BLaER1 (cell line): ENCODE data around the gene URB2.
"Not testable (repeated sequence)": the region's sequence is repeated elsewhere in the genome, so short reads cannot be mapped to it uniquely, and the experiment has no call there.

Source experiments
- H3K27ac ChIP-seq: shearing (Covaris generic); formaldehyde crosslinking; 2 replicates; pipeline ENCODE4 v1.8.1; 2022
- H3K27me3 ChIP-seq: shearing (Covaris generic); formaldehyde crosslinking; 2 replicates; pipeline ENCODE4 v1.8.1; 2022
- H3K36me3 ChIP-seq: shearing (Covaris generic); formaldehyde crosslinking; 2 replicates; pipeline ENCODE4 v1.8.1; 2022
- H3K4me1 ChIP-seq: shearing (Covaris generic); formaldehyde crosslinking; 2 replicates; pipeline ENCODE4 v1.8.1; 2022
- H3K4me2 ChIP-seq: shearing (Covaris generic); formaldehyde crosslinking; 2 replicates; pipeline ENCODE4 v1.8.1; 2022
- H3K4me3 ChIP-seq: shearing (Covaris generic); formaldehyde crosslinking; 2 replicates; pipeline ENCODE4 v1.8.1; 2022
- H3K9ac ChIP-seq: shearing (Covaris generic); formaldehyde crosslinking; 2 replicates; pipeline ENCODE4 v1.8.1; 2022
- H3K9me3 ChIP-seq: shearing (Covaris generic); formaldehyde crosslinking; 2 replicates; pipeline ENCODE4 v1.8.1; 2022
- H4K20me1 ChIP-seq: shearing (Covaris generic); formaldehyde crosslinking; 2 replicates; pipeline ENCODE4 v1.8.1; 2022
- Cebpa-rat ChIP-seq: shearing (Covaris generic); IDR thresholded peaks from 2 replicates; pipeline ENCODE4 v1.8.1; 2022

URB2 gene

DNA sequence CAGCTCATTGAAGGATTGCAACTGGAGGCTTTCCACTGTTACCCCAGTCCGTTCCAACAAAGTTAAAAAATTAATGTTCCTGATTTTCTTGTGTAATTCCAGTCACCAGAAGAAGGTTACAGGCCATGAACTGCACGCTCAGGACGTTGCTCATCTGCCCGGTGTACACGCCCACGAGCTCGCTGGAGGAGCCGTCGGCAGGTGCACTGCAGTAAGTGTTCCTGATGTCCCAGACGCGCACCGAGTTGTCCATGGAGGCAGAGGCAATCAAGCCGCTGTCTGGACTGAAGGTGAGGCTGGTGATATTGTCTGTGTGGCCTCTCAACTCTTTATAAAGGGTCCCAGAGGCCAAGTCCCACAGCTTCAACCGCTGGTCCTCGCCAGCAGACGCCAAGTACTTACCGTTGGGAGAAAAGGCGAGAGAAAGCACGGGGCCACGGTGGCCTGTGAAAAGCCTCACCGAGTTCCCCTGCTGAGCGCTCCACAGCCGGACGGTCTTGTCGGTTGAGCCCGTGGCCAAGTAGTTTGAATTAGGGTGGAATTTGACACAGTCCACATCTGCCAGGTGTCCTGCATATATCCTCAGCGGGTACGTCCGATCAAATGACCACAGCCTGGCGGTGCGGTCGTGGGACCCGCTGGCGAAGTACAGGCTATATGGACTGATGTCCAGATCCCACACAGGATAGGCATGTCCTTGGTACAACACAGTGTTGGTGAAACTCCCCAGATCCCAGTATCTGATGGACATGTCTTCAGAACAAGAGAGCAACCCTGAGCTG lies 31.6 kb upstream of the URB2 start:
- Histone ChIP-seq H3K4me1 (no peaks in the 10 kb centered on the region), H3K36me3 (peaks cover 53% of the 10 kb centered on the region), H3K9ac (no peak overlapping the region), H3K4me2 (no peak overlapping the region), H3K27me3 (no peaks in the 10 kb centered on the region), H3K27ac (no peak overlapping the region), H3K9me3 (no peaks in the 10 kb centered on the region), H3K4me3 (no peak overlapping the region), H4K20me1 (peaks cover 37% of the 10 kb centered on the region)
- TF ChIP-seq Cebpa-rat: no peak

DNA sequence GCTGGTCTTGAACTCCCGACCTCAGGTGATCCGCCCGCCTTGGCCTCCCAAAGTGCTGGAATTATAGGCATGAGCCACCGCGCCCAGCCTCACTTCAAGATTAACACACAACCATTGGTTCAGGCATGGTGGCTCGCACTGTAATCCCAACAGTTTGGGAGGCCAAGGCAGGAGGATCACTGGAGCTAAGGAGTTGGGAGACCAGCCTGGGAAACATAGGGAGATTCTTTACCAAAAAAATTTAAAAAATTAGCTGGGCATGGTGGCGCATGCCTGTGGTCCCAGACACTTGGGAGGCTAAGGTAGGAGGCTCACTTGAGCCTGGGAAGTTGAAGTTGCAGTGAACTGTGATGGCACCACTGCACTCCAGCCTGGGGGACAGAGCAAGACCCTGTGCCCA lies 30.2 kb upstream of the URB2 start:
- Histone ChIP-seq H3K36me3 (peaks cover 66% of the 10 kb centered on the region), H4K20me1 (peaks cover 44% of the 10 kb centered on the region)
- H3K4me1 ChIP-seq, H3K27ac ChIP-seq, H3K4me2 ChIP-seq, H3K9me3 ChIP-seq, H3K27me3 ChIP-seq, H3K9ac ChIP-seq, H3K4me3 ChIP-seq: not testable (repeated sequence)

DNA sequence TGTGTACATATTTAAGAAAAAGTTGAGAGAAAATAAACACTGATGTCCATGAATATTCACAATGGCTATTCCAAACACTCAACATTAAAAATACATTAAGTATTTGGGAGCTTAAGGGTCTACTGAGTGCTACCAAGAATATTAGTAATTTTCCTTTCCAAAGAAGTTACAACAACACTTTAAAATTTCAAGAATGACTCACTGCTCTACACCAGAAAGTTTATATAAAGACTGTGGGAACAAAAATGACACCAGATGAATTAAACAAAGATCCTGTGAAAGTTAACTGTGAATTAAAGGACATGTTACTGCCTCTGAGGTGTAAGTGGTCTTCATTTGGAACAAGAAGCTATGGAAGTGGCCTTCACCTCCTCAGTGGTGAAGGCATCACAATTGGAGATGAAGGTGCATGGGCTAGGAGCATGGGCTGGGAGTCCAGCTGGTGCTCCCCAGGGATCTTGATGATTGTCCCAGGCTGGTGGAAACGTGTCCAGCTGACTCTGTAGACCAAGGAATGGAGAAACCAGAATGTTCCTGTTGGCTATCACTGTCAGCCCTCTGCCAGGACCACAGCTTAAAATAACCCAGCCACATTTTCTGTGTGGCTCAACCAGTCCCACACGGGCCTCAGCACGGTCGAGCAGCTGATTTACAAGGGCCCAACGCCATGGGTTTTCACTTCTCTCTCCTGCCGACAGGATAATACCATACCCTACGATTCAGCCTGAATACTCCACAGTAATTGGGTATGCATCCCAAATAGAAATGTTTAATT lies 28.9 kb upstream of the URB2 start:
- H3K36me3 ChIP-seq: peaks cover 78% of the 10 kb centered on the region
- no peak overlapping the region for H3K4me3 ChIP-seq
- no peak for TF ChIP-seq Cebpa-rat
- no peaks in the 10 kb centered on the region for H3K9me3 ChIP-seq
- peaks cover 52% of the 10 kb centered on the region for H4K20me1 ChIP-seq
- no peaks in the 10 kb centered on the region for H3K27me3 ChIP-seq
- no peak overlapping the region for H3K27ac ChIP-seq
- no peak overlapping the region for H3K9ac ChIP-seq
- H3K4me1 ChIP-seq: no peaks in the 10 kb centered on the region
- H3K4me2 ChIP-seq: no peak overlapping the region

DNA sequence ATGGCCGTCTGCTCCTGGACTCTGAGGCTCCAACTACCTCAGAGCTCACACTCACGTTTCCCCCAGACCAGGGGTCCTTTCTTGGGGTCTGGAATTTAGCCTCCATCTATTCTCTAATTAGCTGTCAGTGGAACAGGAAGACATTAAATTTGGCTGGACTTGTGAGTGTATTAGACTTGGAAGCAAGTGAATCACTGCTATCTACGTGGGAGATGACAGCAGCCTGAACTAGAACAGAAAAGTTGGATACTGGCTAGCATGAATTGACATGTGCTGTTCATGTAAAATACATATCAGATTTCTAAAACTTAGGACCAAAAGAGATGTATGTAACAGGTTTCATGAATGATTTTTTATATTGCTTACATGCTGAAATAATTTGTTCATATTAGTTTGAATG lies 28.2 kb upstream of the URB2 start:
- no peak overlapping the region for H3K27ac ChIP-seq
- H3K9ac ChIP-seq: no peak overlapping the region
- no peaks in the 10 kb centered on the region for H3K27me3 ChIP-seq
- no peaks in the 10 kb centered on the region for H3K4me1 ChIP-seq
- H3K4me2 ChIP-seq: no peak overlapping the region
- TF ChIP-seq Cebpa-rat: no peak
- H3K4me3 ChIP-seq: no peak overlapping the region
- H3K36me3 ChIP-seq: peaks cover 79% of the 10 kb centered on the region
- H4K20me1 ChIP-seq: peaks cover 52% of the 10 kb centered on the region
- H3K9me3 ChIP-seq: no peaks in the 10 kb centered on the region

DNA sequence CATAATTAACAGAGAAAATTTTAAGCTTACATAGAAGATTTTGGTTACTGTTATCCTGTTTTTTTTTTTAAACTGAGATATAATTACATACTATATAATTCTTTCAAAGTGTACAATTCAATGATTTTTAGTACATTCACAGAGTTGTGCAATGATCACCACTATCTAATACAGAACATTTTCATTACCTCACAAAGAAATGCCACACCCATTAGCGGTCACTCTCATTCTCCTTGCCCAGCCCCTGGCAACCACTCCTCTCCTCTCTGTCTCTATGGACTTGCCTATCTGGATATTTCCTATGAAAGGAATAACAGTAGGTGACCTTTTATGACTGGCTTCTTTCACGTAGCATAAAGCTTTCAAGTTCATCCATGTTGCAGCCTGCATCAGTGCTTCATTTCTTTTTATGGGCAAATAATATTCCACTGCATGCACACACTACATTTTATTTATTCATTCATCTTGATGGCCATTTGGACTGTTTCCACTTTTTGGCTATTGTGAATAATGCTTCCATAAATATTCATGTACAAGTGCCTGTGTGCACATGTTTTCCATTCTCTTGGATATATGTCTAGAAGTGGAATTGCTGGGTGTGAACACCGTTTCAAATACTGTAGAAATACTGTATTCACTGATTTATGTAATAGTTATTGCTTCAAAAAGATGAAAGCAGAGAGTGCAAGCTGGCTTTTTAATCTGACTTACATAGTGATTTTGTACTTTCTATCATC lies 26.7 kb upstream of the URB2 start:
- Histone ChIP-seq H3K27ac (no peak overlapping the region), H3K4me1 (no peaks in the 10 kb centered on the region), H3K36me3 (peaks cover 77% of the 10 kb centered on the region), H3K27me3 (no peaks in the 10 kb centered on the region), H3K9me3 (no peaks in the 10 kb centered on the region), H3K4me2 (no peak overlapping the region), H4K20me1 (peaks cover 43% of the 10 kb centered on the region), H3K9ac (no peak overlapping the region), H3K4me3 (no peak overlapping the region)
- no peak for TF ChIP-seq Cebpa-rat

DNA sequence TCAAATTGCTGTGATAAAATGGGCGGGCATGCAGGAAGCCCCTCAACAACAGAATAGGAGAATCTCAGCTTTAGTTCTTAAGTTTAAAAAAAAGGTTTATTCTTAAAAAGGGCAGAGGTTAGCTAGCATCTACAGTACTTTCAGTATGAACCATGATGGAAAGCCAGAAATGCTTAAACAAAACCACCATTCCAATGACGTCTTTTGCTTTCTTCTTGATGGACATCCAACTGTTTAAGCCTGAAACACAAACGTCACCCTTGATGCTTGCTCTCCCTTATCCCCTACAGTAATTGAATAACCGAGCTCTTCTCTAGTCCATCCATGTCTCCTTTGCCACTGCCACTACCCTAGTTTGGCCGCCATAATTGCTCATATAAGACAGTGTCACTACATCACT lies 25.8 kb upstream of the URB2 start:
- H3K27me3 ChIP-seq: no peaks in the 10 kb centered on the region
- H3K4me1 ChIP-seq: no peaks in the 10 kb centered on the region
- no peak overlapping the region for H3K27ac ChIP-seq
- H3K36me3 ChIP-seq: peaks cover 77% of the 10 kb centered on the region
- H4K20me1 ChIP-seq: peaks cover 35% of the 10 kb centered on the region
- no peaks in the 10 kb centered on the region for H3K9me3 ChIP-seq
- H3K4me3 ChIP-seq: no peak overlapping the region
- no peak overlapping the region for H3K4me2 ChIP-seq
- TF ChIP-seq Cebpa-rat: no peak
- no peak overlapping the region for H3K9ac ChIP-seq

DNA sequence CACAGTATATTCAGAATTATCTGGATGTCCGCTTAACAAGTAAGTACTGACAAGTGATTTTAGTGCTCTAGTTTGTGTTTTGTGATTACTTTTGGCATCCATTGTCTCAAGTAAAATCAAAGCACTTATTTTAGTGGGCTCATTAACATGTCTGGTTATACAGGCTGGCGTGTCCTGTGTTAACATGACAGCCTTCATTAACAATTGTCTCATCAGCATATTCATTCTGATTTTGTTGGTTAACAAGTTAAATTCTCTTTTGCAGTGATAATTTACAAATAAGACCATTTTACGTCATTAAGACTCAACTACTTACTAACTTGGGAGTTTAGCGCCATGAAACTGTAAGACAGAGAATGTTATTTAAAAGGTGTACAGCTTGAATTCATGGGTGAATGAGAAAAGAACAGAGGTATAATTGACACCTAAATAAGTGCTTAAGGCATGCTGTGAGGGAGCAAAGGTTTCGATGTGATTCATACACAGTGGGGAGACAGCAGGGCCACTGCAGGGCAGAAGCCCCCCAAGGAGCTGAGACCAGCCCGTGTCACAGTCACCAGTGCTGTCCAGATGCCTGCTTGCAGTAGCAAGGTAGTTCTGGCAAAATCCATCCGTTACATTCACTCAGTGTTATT lies 22.6 kb upstream of the URB2 start:
- H3K4me2 ChIP-seq: no peak overlapping the region
- H3K27ac ChIP-seq: no peak overlapping the region
- no peak for TF ChIP-seq Cebpa-rat
- no peak overlapping the region for H3K9ac ChIP-seq
- H4K20me1 ChIP-seq: peaks cover 15% of the 10 kb centered on the region; the same call in 1 of the 2 replicates
- H3K9me3 ChIP-seq: no peaks in the 10 kb centered on the region
- peaks cover 83% of the 10 kb centered on the region for H3K36me3 ChIP-seq
- no peaks in the 10 kb centered on the region for H3K4me1 ChIP-seq
- H3K27me3 ChIP-seq: no peaks in the 10 kb centered on the region
- H3K4me3 ChIP-seq: no peak overlapping the region

DNA sequence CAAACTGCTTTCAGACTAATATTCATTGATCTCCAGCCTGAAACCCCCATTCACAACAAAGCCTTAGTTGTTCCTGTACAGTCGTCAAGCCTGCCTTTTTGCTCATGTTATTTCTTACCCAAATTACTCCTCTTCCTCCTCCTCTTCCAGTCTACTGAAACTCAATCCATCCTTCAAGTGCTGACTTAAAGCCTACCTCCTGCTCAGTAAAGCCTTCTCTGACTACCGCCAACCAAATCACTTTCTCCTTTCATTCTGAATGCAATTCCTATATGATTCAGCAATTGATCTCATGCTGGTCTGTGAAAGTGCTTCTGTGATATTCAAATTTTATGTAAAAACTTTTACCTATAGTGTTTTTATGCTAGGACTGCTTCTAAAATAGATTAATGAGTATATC lies 18.7 kb upstream of the URB2 start:
- no peaks in the 10 kb centered on the region for H3K9me3 ChIP-seq
- no peak overlapping the region for H3K27ac ChIP-seq
- no peaks in the 10 kb centered on the region for H3K4me1 ChIP-seq
- H3K36me3 ChIP-seq: peaks cover 90% of the 10 kb centered on the region
- H3K4me2 ChIP-seq: no peak overlapping the region
- H3K27me3 ChIP-seq: no peaks in the 10 kb centered on the region
- no peak for TF ChIP-seq Cebpa-rat
- no peak overlapping the region for H3K9ac ChIP-seq
- H3K4me3 ChIP-seq: no peak overlapping the region
- no peaks in the 10 kb centered on the region for H4K20me1 ChIP-seq

DNA sequence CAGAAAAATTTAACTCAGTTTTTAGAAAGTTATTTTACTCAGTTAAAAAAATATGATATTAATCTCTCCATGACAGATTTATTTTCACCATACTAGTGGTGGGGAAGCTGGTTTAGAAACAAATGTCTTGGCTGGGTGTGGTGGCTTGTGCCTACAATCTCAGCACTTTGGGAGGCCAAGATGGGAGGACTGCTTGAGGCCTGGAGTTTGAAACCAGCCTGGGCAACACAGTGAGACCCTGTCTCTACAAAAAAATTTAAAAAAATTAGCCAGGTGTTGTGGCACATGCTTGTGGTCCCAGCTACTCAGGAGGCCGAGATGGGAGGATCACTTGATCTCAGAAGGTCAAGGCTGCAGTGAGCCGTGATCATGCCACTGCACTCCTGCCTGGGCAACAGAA lies 17.5 kb upstream of the URB2 start:
- Histone ChIP-seq H4K20me1 (peaks cover 1% of the 10 kb centered on the region; the same call in 1 of the 2 replicates), H3K4me1 (no peaks in the 10 kb centered on the region), H3K4me3 (no peak overlapping the region), H3K4me2 (no peak overlapping the region), H3K27ac (no peak overlapping the region), H3K9me3 (no peaks in the 10 kb centered on the region), H3K9ac (no peak overlapping the region), H3K36me3 (peaks cover 91% of the 10 kb centered on the region), H3K27me3 (no peaks in the 10 kb centered on the region)
- no peak for TF ChIP-seq Cebpa-rat
